T-helper 1 cell treated with Interleukin-12 subunit alpha and Interleukin-12 subunit beta and Interleukin-4 antibody, amounts not matched to agents 30 ng/mL and 1 ng/mL, for 36 hours (primary cell): Measurements from ENCODE around the gene TPRA1. TPM values are rescaled to one million over a fixed set of nuclear protein-coding genes. Genes with fewer than 3 reads are reported as not detected.
"Not testable (repeated sequence)": the region's sequence is repeated elsewhere in the genome, so short reads cannot be mapped to it uniquely, and the experiment has no call there.

Experiments
- intact Hi-C: fragments of 100-400 bp; cut with micrococcal nuclease; formaldehyde crosslinking; loops from one replicate; pipeline ENCODE4 v1.15.1; 2024
- total RNA-seq: library from RNA; stranded (reverse); gene quantifications from 2 replicates; pipeline ENCODE4 v1.2.3, GENCODE V29; 2022

TPRA1 gene
- total RNA-seq, 1 donor from 2014 or later = 32.9 TPM

GRCh38 chr3:127541320-127541719 lies 49.2 kb downstream of the TPRA1 start:
- intact Hi-C loops = loop anchor here (10.0 kb wide), 1 partner anchor 1407 kb away; no protein-coding TSS in a partner anchor

- intact Hi-C loops = loop anchor here (10.0 kb wide), 1 partner anchor 1405 kb away; no protein-coding TSS in a partner anchor
These were observed 51.0 kb downstream of the TPRA1 start for GRCh38 chr3:127539366-127540060.

DNA sequence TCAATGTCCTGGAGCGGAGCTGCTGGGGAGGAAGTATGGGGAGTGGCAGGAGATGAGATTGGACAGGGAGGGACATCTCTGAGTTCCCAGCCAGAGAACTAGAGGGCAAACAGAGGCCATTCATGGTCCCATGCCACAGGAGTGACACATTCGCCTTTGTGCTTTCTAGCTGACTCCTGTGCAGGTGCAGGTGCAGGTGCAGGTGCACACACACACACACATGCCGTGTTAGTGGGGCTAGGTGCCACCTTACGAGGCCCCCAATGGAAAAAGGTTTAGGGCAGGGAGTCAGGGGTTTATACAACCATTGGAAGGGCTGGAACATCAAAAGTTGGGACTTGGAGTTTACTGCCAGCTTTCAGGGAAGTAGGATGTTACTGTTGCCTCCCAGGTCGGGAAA lies 52.0 kb downstream of the TPRA1 start:
- intact Hi-C loops = no loop called here

DNA sequence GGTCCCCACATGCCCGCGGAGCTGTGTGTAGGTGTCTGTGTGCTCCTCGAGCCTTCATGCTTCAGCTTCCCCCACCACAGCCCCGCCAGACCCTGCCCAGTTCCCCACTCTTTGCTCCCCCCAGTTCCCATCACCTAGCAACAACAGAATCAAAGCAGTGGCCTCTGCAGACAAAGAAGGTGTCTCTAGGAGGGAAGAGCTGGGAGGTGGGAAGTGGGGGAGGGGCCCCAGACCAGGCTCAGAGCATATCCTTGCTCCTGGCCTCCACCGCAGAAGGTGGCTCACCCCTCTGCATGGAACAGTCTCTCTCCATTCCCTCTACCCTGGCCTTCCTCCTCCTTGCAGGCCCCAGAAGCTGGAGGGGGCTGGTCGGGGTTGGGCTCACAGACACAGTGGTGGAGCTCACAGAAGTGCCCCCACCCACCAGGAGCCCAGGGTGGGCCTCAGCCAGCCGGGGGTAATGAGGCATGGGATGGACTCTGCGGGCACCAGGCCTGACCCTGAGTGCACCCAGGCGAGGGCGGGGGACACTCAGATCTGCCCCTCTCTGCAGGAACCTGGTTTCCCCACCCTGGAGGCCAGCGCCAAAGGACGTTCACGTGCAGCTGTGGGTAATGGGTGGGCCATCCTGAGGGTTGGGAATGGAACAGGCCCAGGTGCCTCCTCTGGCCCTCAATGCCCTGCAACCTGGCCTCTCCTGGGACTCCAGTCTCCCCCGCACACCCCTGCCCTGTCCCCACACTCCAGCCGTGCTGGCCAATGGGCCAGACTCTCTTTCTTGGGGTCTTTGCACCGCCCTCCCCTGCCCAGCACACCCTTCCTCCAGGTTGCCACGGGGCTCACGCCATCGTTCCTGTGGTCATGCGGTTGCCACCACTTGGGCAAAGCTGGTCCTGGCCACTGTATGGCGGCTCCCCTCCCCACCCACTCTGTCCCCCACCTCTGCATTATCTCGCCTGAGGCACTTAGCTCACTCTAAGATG lies 53.4 kb downstream of the TPRA1 start:
- intact Hi-C loops = no loop called here

GRCh38 chr3:127535901-127536829 lies 54.4 kb downstream of the TPRA1 start:
- intact Hi-C loops = no loop called here

- intact Hi-C loops = no loop called here
These were observed 55.3 kb downstream of the TPRA1 start for GRCh38 chr3:127535106-127535785.

- intact Hi-C loops = no loop called here
These were observed 56.0 kb downstream of the TPRA1 start for GRCh38 chr3:127534564-127534963.

- intact Hi-C loops = no loop called here
These were observed 56.4 kb downstream of the TPRA1 start for GRCh38 chr3:127534161-127534451.

GRCh38 chr3:127532561-127533203 lies 57.9 kb downstream of the TPRA1 start:
- intact Hi-C loops = no loop called here

GRCh38 chr3:127531821-127532220 lies 58.7 kb downstream of the TPRA1 start:
- intact Hi-C loops = no loop called here

DNA sequence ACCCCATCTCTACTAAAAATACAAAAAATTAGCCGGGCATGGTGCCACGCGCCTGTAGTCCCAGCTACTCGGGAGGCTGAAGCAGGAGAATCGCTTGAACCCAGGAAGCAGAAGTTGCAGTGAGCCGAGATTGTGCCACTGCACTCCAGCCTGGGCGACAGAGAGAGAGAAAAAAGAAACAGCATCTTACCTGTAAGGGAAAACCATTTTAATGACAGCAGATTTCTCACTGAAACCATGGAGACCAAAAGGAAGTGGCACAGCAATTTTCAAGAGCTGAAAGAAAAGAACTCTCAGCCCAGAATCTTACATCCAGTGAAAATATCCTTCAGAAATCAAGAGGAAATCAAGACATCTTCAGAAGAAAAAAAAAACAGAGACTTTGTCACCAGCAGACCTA lies 59.7 kb downstream of the TPRA1 start:
- intact Hi-C loops = not testable (repeated sequence)

- intact Hi-C loops = no loop called here
These were observed 61.0 kb downstream of the TPRA1 start for GRCh38 chr3:127529346-127530188.

GRCh38 chr3:127525373-127525772 lies 65.2 kb downstream of the TPRA1 start:
- intact Hi-C loops = no loop called here

DNA sequence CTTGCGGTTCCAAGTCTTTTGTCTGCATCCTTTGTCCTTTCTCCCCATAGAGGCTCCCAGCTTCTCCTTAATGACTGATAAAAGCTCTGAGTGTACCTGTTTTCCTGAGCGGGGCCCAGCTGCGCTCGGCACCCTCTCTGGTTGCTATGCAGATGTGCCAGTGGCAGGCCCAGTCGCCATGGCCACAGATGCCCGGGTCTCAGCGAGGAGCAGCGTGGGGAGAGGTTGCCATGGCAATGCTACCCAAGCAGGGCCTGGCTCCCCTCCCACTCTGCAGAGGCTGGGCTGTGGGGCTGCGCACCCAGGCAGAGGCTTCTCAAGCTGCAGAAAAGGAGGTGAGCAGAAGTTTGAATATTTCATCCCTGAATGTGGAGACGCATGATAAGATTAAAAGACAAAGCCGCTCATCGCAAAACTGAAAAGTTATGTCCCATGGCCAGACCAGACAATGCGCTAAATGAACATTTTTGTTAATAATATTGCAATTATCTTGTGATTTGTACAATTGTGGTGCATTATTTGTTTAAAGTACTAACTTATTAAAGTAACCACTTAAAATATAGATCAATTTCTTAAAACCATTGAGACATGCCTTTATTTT lies 66.1 kb downstream of the TPRA1 start:
- intact Hi-C loops = no loop called here

Other genes starting within 250 kb of the TPRA1 start
- 110 and 123 TPM in 2 replicates for gene MCM2, start 7.7 kb upstream of the TPRA1 start, total RNA-seq
- 3.8 and 3.9 TPM in 2 replicates for gene PODXL2, start 38.5 kb upstream of the TPRA1 start, total RNA-seq
- gene ABTB1, start 82.2 kb upstream of the TPRA1 start, total RNA-seq = 21.6 and 23.9 TPM in 2 replicates
- 1.4 and 1.9 TPM in 2 replicates for gene MGLL, start 231.8 kb upstream of the TPRA1 start, total RNA-seq